HG03060 (cell line): ENCODE measurements around the gene LRRC49.
"Not testable (repeated sequence)": the region's sequence is repeated elsewhere in the genome, so short reads cannot be mapped to it uniquely, and the experiment has no call there.

Experiments used
- ATAC-seq: cut with Tn5 transposase; IDR thresholded peaks from one replicate; pipeline ENCODE4 v1.9.1; 2021; ENCODE audit warnings: low read depth, moderate number of reproducible peaks; ENCODE audit not compliant: unreplicated experiment

Gene LRRC49

GRCh38 chr15:70892002-70892911 is at the start of gene LRRC49, which contains the start of gene THAP10:
TSS of gene LRRC49 (plus strand) at chr15:70892826. CDS start at chr15:70892895, 69 bp downstream.
TSS of gene THAP10 (minus strand) at chr15:70892433. CDS start at chr15:70892272, 161 bp downstream.
- peak; percentile 44 for ATAC-seq

GRCh38 chr15:70845602-70846360 is 46.8 kb upstream of the LRRC49 start:
- ATAC-seq: no peak

GRCh38 chr15:70851889-70852288 is 40.7 kb upstream of the LRRC49 start:
- ATAC-seq: no peak

- ATAC-seq: no peak
Measured at GRCh38 chr15:70852501-70853317, 39.9 kb upstream of the LRRC49 start.

- no peak for ATAC-seq
Measured at GRCh38 chr15:70853318-70853972, 39.2 kb upstream of the LRRC49 start.

- ATAC-seq: no peak
Measured at GRCh38 chr15:70853973-70854665, 38.5 kb upstream of the LRRC49 start, which contains the start of gene LARP6. TSS of gene LARP6 (minus strand) at chr15:70854157. CDS start at chr15:70854088, 69 bp downstream.

- ATAC-seq: no peak
Measured at GRCh38 chr15:70854666-70854976, 38.0 kb upstream of the LRRC49 start.

- ATAC-seq: no peak
Measured at GRCh38 chr15:70855764-70856163, 36.9 kb upstream of the LRRC49 start.

- ATAC-seq: no peak
Measured at GRCh38 chr15:70856177-70856883, 36.3 kb upstream of the LRRC49 start.

- no peak for ATAC-seq
Measured at GRCh38 chr15:70856884-70857561, 35.6 kb upstream of the LRRC49 start.

GRCh38 chr15:70857562-70858285 is 34.9 kb upstream of the LRRC49 start:
- ATAC-seq: no peak

- ATAC-seq: not testable (repeated sequence)
Measured at GRCh38 chr15:70858614-70859321, 33.9 kb upstream of the LRRC49 start.

GRCh38 chr15:70859322-70859908 is 33.2 kb upstream of the LRRC49 start:
- no peak for ATAC-seq

GRCh38 chr15:70859998-70860397 is 32.6 kb upstream of the LRRC49 start:
- ATAC-seq: no peak

GRCh38 chr15:70863450-70864218 is 29.0 kb upstream of the LRRC49 start:
- ATAC-seq: no peak
